ACC112 (cell line): ENCODE results near the gene IGF2BP2.

Source experiments
- H2AFZ ChIP-seq: fragments of 200-600 bp; sonication (generic); one replicate; pipeline ENCODE4 v1.6.0; 2017; ENCODE audit warnings: antibody characterized with exemption, low read length; ENCODE audit not compliant: unreplicated experiment
- H3K27ac ChIP-seq: fragments of 200-600 bp; sonication (generic); 2 replicates; pipeline ENCODE4 v1.5.1; 2014; ENCODE audit warnings: low read depth, mild to moderate bottlenecking, antibody characterized with exemption, low read length, moderate library complexity
- H3K27me3 ChIP-seq: fragments of 200-600 bp; sonication (generic); 2 replicates; pipeline ENCODE4 v1.6.1; 2014; ENCODE audit warnings: mild to moderate bottlenecking, antibody characterized with exemption, low read length, moderate library complexity, mixed read lengths; ENCODE audit not compliant: insufficient read depth
- H3K36me3 ChIP-seq: fragments of 200-600 bp; sonication (generic); 2 replicates; pipeline ENCODE4 v1.6.1; 2016; ENCODE audit warnings: mild to moderate bottlenecking, antibody characterized with exemption, low read length, moderate library complexity, mixed read lengths; ENCODE audit not compliant: insufficient read depth
- H3K4me1 ChIP-seq: fragments of 200-600 bp; sonication (generic); one replicate; pipeline ENCODE4 v1.6.1; 2016; ENCODE audit warnings: low read length, mixed read lengths; ENCODE audit not compliant: insufficient read depth, unreplicated experiment, control insufficient read depth
- H3K4me3 ChIP-seq: fragments of 200-600 bp; sonication (generic); 2 replicates; pipeline ENCODE4 v1.5.1; 2014; ENCODE audit warnings: mild to moderate bottlenecking, low read depth, low read length
- H3K79me2 ChIP-seq: fragments of 200-600 bp; sonication (generic); one replicate; pipeline ENCODE4 v1.6.0; 2016; ENCODE audit warnings: low read length; ENCODE audit not compliant: control insufficient read depth, unreplicated experiment, insufficient read depth

IGF2BP2 gene

DNA sequence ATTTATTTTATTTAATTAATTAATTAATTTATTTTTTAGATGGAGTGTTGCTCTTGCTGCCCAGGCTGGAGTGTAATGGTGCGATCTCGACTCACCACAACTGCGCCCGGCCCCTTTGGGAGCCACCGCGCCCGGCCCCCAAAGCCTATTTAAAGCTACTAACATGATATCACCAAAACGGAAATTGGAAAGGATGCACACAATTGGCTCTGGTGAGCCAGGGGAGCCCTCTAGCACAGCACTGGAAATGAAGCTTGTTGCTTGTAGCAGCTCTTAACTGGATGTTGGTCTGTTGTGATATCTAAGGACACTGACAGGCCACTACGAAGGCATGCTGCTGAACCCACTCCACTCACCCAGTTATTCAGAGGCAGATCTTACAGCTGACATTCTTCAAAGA lies 104.5 kb downstream of the IGF2BP2 start:
- no peaks in the 10 kb centered on the region for H3K27me3 ChIP-seq
- peaks cover 35% of the 10 kb centered on the region for H3K4me1 ChIP-seq
- no peak overlapping the region for H3K4me3 ChIP-seq
- H3K36me3 ChIP-seq, result 0 out of 2 replicates have a peak, but pooled peaks cover 9% of the 10 kb centered on the region
- peaks cover 81% of the 10 kb centered on the region for H3K79me2 ChIP-seq
- H3K27ac ChIP-seq, result no peak overlapping the region
- no peak overlapping the region for H2AFZ ChIP-seq

DNA sequence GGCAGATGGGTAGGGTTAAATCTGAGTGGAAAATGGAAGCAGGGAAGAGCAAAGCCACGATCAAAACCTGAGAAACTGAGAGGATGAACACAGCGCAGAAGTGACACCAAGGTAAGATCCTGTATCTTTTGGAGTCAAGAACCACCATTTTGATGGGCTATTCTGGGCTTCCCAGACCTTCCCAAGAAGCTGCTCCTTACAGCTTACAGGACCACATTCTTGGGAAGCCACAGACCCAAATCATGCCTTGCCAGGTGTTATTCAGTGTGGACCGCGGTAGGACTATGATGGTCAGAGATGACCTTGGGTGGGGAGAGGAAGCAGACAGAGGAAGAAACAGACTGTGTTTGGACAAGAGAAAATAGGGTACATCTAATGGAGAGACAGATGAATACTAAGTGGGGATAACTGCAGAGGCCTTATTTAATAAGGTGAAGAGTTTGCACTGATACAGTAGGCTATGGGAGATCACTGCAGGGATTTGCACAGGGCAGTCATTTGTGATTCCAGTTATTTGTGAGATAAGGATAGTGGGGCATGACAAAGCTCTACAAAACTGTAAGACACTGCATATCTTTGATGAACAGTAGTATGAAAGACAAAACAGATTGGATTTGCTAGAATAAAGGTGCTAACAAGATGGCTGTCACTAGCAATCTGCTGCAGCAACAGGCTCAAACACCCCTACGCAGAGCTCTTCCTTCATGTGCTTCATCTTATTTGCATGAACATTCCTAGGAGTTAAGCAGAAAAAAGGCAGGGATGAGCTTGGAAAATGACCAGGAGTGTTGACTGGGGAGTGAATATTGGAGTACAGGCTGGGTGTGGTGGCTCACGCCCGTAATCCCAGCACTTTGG lies 105.9 kb downstream of the IGF2BP2 start:
- Histone ChIP-seq H3K79me2 (peaks cover 81% of the 10 kb centered on the region), H2AFZ (no peak overlapping the region), H3K36me3 (peaks cover under 1% of the 10 kb centered on the region; the same call in 1 of the 2 replicates), H3K27ac (no peak overlapping the region), H3K4me3 (no peak overlapping the region), H3K4me1 (peaks cover 29% of the 10 kb centered on the region), H3K27me3 (no peaks in the 10 kb centered on the region)

DNA sequence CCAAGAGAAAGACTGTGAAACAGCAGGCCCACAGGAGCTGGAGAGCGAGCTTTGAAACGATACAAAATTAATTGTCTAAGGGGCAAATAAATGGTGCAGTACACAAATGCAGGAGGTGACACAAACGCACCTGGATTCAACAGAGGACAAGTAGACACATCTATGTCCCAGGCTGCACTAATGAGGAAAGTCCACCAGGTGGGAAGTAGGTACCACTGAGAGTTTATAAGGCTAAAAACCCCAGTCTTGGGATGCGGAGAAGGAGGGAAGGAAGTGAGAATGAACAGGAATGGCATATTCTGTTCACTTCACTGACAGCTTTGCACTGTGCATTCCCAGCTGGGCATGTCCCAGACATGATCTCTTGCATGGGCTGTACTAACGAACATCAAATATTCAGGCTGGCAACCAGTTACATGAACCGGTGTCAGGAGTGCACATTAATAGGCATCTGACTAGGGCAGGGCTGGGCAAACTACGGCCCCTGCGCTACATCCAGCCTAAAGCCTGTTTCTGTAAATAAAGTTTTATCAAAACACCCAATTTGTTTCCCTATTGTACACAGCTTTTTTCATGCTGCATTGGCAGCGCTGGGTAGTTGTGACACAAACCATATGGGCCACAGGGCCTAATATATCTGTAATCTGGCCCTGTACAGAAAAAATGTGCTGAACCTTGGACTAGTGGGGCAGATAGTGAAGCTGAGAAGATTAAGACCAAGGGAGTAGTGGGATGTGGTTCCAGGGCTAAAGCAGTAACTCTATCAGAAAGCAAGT lies 107.0 kb downstream of the IGF2BP2 start:
- H2AFZ ChIP-seq, result no peak overlapping the region
- H3K27ac ChIP-seq, result peak overlapping the region; percentile 74
- no peaks in the 10 kb centered on the region; the same call in 1 of the 2 replicates for H3K36me3 ChIP-seq
- H3K4me3 ChIP-seq, result no peak overlapping the region
- H3K79me2 ChIP-seq, result peaks cover 79% of the 10 kb centered on the region
- H3K4me1 ChIP-seq, result peaks cover 34% of the 10 kb centered on the region
- no peaks in the 10 kb centered on the region for H3K27me3 ChIP-seq

DNA sequence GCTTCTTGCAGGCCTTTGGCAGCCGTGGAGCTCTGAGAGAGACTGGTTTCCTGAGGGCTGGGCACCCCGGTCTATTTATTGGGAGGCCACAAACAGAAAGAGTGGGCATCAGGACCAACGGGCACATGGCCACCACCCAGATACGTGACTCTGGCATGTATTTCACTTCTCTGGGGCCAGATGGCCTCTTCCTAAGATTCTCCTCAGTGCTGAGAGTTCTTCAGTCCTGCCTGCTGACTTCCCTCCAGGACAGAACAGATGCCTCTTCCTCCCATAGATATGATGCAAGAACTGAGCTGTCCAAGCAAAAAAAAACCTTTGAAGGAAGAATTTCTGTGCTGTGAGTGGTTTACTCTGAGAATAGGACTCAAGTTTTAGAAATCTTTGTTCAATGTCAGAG lies 107.7 kb downstream of the IGF2BP2 start:
- H3K27ac ChIP-seq, result peak overlapping the region; percentile 74
- H3K79me2 ChIP-seq, result peaks cover 80% of the 10 kb centered on the region

DNA sequence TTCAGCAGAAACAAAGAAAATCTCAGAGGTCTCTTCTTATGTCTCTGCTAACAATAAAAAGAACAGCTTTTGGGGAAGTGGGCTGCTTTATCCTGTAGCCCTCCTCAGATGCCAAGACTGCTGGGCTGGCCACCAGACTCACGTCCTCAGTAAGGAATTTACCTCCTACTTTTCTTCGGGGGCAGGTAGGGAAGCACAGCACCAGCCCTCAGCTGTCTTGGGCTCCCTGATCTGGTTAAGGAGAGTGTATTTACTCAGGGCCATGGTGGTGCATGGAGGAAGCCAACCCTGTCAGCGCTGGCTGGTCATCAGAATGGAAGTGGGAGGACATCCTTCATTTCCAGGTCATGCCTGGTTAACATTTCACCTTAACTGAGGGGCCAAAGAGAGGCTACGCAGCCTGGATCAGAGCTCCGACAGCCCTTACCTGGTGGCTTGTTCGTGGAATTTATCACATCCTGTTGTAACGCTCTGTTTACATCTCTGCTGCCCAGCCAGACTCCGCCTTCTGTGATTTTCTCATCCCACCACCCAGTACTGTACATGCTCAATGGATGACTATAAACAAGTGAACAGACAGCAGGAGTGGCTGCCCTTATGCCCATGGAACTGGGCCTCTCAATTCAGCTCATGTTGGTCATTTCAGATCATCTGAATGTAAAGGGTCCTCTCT lies 108.3 kb downstream of the IGF2BP2 start:
- Histone ChIP-seq H3K27ac (peak overlapping the region; percentile 74), H3K36me3 (no peaks in the 10 kb centered on the region; the same call in 1 of the 2 replicates), H3K4me3 (no peak overlapping the region), H3K4me1 (peaks cover 46% of the 10 kb centered on the region), H3K27me3 (no peaks in the 10 kb centered on the region), H2AFZ (no peak overlapping the region), H3K79me2 (peaks cover 81% of the 10 kb centered on the region)

More for the DNA sequence above, 107.7 kb downstream of the IGF2BP2 start:
- H2AFZ ChIP-seq, result no peak overlapping the region
- no peaks in the 10 kb centered on the region; the same call in 1 of the 2 replicates for H3K36me3 ChIP-seq
- H3K4me1 ChIP-seq, result peaks cover 41% of the 10 kb centered on the region
- H3K27me3 ChIP-seq, result no peaks in the 10 kb centered on the region
- no peak overlapping the region for H3K4me3 ChIP-seq

DNA sequence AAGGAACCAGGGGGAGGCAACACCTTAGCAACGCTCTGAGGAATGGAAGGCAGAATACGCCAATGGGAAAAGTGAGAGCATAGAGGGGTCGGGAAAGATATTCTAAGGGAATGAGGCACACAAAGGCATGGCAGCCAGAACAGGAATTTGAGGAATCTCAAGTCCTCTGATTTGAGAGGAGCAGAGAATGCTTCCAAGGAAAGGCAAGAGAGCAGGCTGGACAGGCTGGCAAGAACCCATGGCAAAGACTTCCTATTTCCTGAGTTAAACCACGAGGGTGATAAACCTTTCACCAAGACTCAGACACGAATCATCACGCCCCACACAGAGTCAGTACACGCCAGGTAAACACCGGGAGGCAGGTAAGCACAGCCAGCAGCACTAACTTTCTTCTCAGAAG lies 109.8 kb downstream of the IGF2BP2 start:
- peak overlapping the region; percentile 23 for H3K27ac ChIP-seq

DNA sequence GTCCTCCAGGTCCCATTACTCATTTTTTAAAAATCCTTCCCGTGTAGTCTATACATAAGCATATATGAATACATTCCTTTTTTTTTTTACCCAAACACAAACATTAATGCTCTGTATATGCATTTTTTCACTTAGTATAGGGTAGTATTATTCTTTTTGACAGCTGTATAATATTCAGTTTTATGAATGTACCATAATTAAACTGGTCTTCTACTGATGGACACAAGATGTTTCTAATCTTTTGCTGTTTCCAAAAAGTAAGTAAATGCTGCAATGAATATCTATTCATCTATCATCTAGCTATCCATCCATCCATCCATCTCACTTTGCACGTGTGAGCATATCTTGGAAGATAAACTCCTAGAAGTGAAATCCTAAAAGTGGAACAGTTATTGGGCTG lies 110.8 kb downstream of the IGF2BP2 start:
- H3K4me1 ChIP-seq, result peaks cover 56% of the 10 kb centered on the region
- no peaks in the 10 kb centered on the region for H3K27me3 ChIP-seq
- no peak overlapping the region for H3K27ac ChIP-seq
- no peak overlapping the region for H3K4me3 ChIP-seq
- no peak overlapping the region for H2AFZ ChIP-seq
- H3K36me3 ChIP-seq, result no peaks in the 10 kb centered on the region; the same call in 1 of the 2 replicates
- H3K79me2 ChIP-seq, result peaks cover 85% of the 10 kb centered on the region

More for the DNA sequence above, 109.8 kb downstream of the IGF2BP2 start:
- Histone ChIP-seq H3K79me2 (peaks cover 80% of the 10 kb centered on the region), H3K36me3 (no peaks in the 10 kb centered on the region; the same call in 1 of the 2 replicates), H2AFZ (no peak overlapping the region), H3K4me1 (peaks cover 53% of the 10 kb centered on the region), H3K27me3 (no peaks in the 10 kb centered on the region), H3K4me3 (no peak overlapping the region)

DNA sequence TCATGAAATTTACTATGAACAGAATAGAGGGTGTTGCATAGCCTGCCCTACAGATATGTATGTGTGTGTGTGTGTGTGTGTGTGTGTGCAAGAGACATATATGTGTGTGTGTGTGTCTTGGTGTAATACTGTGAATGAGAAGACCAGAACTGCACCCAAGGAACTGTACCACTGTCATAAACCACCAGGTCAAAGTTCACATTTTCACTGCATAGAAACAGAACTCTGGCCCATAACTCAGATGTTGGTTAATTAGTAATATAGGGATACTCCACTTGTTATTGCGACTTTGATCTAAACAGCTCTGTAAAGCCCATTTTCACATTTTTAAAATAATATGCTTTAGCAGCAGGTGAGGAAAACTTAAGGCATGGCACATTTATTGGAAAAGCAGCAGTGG lies 111.8 kb downstream of the IGF2BP2 start:
- peaks cover 63% of the 10 kb centered on the region for H3K4me1 ChIP-seq
- no peaks in the 10 kb centered on the region for H3K27me3 ChIP-seq
- peaks cover 87% of the 10 kb centered on the region for H3K79me2 ChIP-seq
- H3K4me3 ChIP-seq, result no peak overlapping the region
- no peak overlapping the region for H2AFZ ChIP-seq
- H3K36me3 ChIP-seq, result no peaks in the 10 kb centered on the region; the same call in 1 of the 2 replicates
- H3K27ac ChIP-seq, result no peak overlapping the region

DNA sequence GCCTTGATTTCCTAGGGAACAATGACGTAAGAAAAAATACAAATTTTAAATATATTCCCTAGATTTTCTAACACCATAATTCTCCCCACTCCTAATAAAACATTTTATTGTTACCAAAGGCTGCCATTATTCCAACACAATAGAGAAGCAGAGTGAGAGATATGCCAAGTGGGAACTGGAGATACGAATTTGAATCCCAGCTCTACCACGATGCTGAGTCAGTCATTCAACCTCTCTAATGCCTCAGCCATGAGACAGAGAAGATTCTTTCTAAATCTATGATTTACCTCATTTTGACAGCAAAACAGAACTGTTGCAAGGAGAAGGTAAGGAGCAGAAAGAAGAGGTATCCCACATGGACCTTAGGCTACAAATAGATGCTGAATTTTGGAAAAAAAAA lies 112.5 kb downstream of the IGF2BP2 start:
- Histone ChIP-seq H3K4me3 (no peak overlapping the region), H3K27me3 (no peaks in the 10 kb centered on the region), H3K79me2 (peaks cover 87% of the 10 kb centered on the region), H3K36me3 (no peaks in the 10 kb centered on the region; the same call in 1 of the 2 replicates), H3K27ac (0 out of 2 replicates have a peak overlapping the region, but pooled peaks have one; percentile 28), H2AFZ (no peak overlapping the region), H3K4me1 (peaks cover 56% of the 10 kb centered on the region)

DNA sequence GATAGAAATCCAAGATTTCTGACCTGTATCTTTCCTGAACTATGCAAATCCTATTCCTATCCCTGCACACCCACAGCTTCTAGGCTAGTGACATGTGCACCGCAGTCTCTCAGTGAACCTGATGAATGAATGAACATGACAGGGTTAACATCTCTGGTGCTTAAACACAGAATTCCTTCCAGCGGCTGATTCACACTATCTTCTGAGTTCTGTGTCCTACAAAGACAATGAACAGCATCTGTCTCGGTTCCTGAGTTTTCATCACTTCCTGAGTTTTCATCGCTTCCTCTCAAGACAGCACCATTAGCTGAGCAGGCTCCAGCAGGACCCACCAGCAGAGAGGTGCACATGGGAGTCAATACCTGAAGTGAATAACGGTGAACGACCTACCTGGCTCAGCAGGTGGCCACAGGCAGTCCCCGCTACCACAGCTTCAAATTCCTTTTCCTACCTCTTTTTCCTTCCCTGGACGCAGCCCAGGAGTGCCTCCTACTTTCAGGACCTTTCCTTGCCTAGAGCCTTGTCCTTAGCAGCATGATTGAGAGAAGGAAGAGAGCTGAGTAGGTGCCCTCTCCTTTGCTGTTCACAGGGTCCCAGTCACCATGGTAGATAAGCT lies 113.5 kb downstream of the IGF2BP2 start:
- Histone ChIP-seq H3K4me1 (peaks cover 46% of the 10 kb centered on the region), H2AFZ (no peak overlapping the region), H3K79me2 (peaks cover 82% of the 10 kb centered on the region)

More for the DNA sequence above, 113.5 kb downstream of the IGF2BP2 start:
- Histone ChIP-seq H3K27ac (0 out of 2 replicates have a peak overlapping the region, but pooled peaks have one; percentile 4), H3K4me3 (no peak overlapping the region), H3K27me3 (no peaks in the 10 kb centered on the region), H3K36me3 (no peaks in the 10 kb centered on the region; the same call in 1 of the 2 replicates)
